Measurements from ENCODE around the gene SREBF2. TPM values are rescaled to one million over a fixed set of nuclear protein-coding genes. Genes with fewer than 3 reads are reported as not detected.

SREBF2 gene
- total and polyA plus RNA-seq, 10 of the 15 experiments (the other 5 are each of a cell fraction or from before 2014, with no cell fraction given), result 2.4 to 177 (median 78.8) TPM

DNA sequence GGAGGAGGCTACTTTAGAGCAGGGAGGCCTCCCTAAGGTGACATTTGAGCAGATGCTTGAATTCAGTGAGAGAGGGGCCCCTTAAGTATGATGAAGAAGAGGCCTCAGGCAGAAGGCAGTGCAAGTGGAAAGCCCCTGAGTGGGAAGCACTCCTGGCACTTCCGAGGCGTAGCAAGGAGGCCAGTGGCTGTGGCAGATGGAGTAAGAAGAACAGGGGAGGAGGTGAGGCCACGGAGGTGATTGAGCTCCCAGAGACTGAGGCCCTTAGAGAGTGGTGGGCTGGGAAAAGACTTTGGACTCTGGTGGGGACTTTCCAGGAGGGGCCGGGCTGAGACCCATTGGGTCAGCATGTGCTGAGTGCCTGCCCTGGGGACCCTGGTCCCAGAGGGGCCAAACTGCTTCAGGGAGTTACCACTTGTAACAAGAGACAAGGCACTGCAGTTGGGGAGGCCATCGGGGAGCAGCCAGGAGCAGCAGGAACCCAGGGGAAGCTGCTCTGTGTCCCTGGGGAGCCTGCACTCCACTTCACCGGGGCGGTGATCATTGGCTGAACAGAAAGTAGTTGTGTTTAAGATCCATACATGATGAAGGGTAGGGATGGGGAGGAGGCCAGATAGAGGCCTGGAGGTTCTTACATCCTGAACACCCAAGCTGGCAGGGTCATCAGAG lies 116.5 kb downstream of the SREBF2 start (continued):
- TF ChIP-seq, protein P1, sequence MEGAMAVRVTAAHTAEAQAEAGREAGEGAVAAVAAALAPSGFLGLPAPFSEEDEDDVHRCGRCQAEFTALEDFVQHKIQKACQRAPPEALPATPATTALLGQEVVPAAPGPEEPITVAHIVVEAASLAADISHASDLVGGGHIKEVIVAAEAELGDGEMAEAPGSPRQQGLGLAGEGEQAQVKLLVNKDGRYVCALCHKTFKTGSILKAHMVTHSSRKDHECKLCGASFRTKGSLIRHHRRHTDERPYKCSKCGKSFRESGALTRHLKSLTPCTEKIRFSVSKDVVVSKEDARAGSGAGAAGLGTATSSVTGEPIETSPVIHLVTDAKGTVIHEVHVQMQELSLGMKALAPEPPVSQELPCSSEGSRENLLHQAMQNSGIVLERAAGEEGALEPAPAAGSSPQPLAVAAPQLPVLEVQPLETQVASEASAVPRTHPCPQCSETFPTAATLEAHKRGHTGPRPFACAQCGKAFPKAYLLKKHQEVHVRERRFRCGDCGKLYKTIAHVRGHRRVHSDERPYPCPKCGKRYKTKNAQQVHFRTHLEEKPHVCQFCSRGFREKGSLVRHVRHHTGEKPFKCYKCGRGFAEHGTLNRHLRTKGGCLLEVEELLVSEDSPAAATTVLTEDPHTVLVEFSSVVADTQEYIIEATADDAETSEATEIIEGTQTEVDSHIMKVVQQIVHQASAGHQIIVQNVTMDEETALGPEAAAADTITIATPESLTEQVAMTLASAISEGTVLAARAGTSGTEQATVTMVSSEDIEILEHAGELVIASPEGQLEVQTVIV (IDR thresholded peaks at IDR 0.05; ENCODE audit: borderline replicate concordance, partially characterized antibody), result no peak
- no peak for TF ChIP-seq PAX5 (IDR thresholded peaks at IDR 0.05; ENCODE audit: borderline replicate concordance, low read depth, low read length)
- peak; percentile 15 to 61; a peak in 1 of 4 replicates for TF ChIP-seq EP300 (IDR thresholded peaks at IDR 0.05; ENCODE audit: borderline replicate concordance in 1 of 2, control insufficient read depth in 1 of 2, low read depth in 2 of 2, low read length in 2 of 2)
- TF ChIP-seq SMARCA5 (IDR thresholded peaks at IDR 0.05), result no peak
- TF ChIP-seq ZNF384 (IDR thresholded peaks at IDR 0.05; ENCODE audit: borderline replicate concordance, low read depth, low read length), result no peak
- TF ChIP-seq TAF1 (IDR thresholded peaks at IDR 0.05; ENCODE audit: borderline replicate concordance, low read depth, low read length), result no peak
- 0 out of 2 replicates have a peak, but pooled peaks have one; percentile 29 for TF ChIP-seq ZNF217 (IDR thresholded peaks at IDR 0.05)
- peak; percentile 88 for TF ChIP-seq NBN (IDR thresholded peaks at IDR 0.05)
- peak; percentile 53; the same call in 1 of the 2 replicates for TF ChIP-seq BACH1 (IDR thresholded peaks at IDR 0.05; ENCODE audit: borderline replicate concordance)
- TF ChIP-seq, protein P2, sequence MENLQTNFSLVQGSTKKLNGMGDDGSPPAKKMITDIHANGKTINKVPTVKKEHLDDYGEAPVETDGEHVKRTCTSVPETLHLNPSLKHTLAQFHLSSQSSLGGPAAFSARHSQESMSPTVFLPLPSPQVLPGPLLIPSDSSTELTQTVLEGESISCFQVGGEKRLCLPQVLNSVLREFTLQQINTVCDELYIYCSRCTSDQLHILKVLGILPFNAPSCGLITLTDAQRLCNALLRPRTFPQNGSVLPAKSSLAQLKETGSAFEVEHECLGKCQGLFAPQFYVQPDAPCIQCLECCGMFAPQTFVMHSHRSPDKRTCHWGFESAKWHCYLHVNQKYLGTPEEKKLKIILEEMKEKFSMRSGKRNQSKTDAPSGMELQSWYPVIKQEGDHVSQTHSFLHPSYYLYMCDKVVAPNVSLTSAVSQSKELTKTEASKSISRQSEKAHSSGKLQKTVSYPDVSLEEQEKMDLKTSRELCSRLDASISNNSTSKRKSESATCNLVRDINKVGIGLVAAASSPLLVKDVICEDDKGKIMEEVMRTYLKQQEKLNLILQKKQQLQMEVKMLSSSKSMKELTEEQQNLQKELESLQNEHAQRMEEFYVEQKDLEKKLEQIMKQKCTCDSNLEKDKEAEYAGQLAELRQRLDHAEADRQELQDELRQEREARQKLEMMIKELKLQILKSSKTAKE (IDR thresholded peaks at IDR 0.05; ENCODE audit: low read depth, poor library complexity, severe bottlenecking), result no peak
- TF ChIP-seq, protein P3, sequence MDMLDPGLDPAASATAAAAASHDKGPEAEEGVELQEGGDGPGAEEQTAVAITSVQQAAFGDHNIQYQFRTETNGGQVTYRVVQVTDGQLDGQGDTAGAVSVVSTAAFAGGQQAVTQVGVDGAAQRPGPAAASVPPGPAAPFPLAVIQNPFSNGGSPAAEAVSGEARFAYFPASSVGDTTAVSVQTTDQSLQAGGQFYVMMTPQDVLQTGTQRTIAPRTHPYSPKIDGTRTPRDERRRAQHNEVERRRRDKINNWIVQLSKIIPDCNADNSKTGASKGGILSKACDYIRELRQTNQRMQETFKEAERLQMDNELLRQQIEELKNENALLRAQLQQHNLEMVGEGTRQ (IDR thresholded peaks at IDR 0.05; ENCODE audit: borderline replicate concordance, low read depth, low read length), result no peak
- TF ChIP-seq NR2F1 (conservative IDR thresholded peaks at IDR 0.05), result peak; percentile 86
- TF ChIP-seq, protein P4, sequence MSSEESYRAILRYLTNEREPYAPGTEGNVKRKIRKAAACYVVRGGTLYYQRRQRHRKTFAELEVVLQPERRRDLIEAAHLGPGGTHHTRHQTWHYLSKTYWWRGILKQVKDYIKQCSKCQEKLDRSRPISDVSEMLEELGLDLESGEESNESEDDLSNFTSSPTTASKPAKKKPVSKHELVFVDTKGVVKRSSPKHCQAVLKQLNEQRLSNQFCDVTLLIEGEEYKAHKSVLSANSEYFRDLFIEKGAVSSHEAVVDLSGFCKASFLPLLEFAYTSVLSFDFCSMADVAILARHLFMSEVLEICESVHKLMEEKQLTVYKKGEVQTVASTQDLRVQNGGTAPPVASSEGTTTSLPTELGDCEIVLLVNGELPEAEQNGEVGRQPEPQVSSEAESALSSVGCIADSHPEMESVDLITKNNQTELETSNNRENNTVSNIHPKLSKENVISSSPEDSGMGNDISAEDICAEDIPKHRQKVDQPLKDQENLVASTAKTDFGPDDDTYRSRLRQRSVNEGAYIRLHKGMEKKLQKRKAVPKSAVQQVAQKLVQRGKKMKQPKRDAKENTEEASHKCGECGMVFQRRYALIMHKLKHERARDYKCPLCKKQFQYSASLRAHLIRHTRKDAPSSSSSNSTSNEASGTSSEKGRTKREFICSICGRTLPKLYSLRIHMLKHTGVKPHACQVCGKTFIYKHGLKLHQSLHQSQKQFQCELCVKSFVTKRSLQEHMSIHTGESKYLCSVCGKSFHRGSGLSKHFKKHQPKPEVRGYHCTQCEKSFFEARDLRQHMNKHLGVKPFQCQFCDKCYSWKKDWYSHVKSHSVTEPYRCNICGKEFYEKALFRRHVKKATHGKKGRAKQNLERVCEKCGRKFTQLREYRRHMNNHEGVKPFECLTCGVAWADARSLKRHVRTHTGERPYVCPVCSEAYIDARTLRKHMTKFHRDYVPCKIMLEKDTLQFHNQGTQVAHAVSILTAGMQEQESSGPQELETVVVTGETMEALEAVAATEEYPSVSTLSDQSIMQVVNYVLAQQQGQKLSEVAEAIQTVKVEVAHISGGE (CRISPR knock-in tag; IDR thresholded peaks at IDR 0.05), result no peak
- no peak for TF ChIP-seq RCOR1 (conservative IDR thresholded peaks at IDR 0.05; ENCODE audit: low read depth, low read length)
- TF ChIP-seq CHD1 (IDR thresholded peaks at IDR 0.05; ENCODE audit: low read depth, low read length), result no peak
- TF ChIP-seq, protein P5, sequence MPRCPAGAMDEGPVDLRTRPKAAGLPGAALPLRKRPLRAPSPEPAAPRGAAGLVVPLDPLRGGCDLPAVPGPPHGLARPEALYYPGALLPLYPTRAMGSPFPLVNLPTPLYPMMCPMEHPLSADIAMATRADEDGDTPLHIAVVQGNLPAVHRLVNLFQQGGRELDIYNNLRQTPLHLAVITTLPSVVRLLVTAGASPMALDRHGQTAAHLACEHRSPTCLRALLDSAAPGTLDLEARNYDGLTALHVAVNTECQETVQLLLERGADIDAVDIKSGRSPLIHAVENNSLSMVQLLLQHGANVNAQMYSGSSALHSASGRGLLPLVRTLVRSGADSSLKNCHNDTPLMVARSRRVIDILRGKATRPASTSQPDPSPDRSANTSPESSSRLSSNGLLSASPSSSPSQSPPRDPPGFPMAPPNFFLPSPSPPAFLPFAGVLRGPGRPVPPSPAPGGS (IDR thresholded peaks at IDR 0.05; ENCODE audit: borderline replicate concordance, insufficient read depth, low read depth, low read length, poor library complexity, severe bottlenecking), result peak; percentile 10
